Measurements from ENCODE around the gene NFE2L1.

Gene NFE2L1

GRCh38 chr17:48004983-48005382 is 43.2 kb upstream of the NFE2L1 start:
- H3K27ac ChIP-seq = no peak overlapping the region
- no peak for TF ChIP-seq CTCF (conservative IDR thresholded peaks at IDR 0.05)

GRCh38 chr17:48006936-48007709 is 41.0 kb upstream of the NFE2L1 start:
- H3K27ac ChIP-seq = no peak overlapping the region
- TF ChIP-seq CTCF (conservative IDR thresholded peaks at IDR 0.05) = no peak

GRCh38 chr17:48010193-48010592 is 38.0 kb upstream of the NFE2L1 start:
- no peak overlapping the region for H3K27ac ChIP-seq
- TF ChIP-seq CTCF (conservative IDR thresholded peaks at IDR 0.05) = no peak

- H3K27ac ChIP-seq = peak overlapping the region; percentile 36; the same call in 1 of the 2 replicates
- peak; percentile 85 for TF ChIP-seq CTCF (conservative IDR thresholded peaks at IDR 0.05)
These were observed 36.6 kb upstream of the NFE2L1 start for GRCh38 chr17:48011405-48012150.

- TF ChIP-seq CTCF (conservative IDR thresholded peaks at IDR 0.05) = no peak
- peak overlapping the region; percentile 36; the same call in 1 of the 2 replicates for H3K27ac ChIP-seq
These were observed 36.0 kb upstream of the NFE2L1 start for GRCh38 chr17:48012151-48012520.

GRCh38 chr17:48012654-48013053 is 35.5 kb upstream of the NFE2L1 start:
- no peak overlapping the region for H3K27ac ChIP-seq
- TF ChIP-seq CTCF (conservative IDR thresholded peaks at IDR 0.05) = no peak

GRCh38 chr17:48013876-48014594 is 34.1 kb upstream of the NFE2L1 start:
- TF ChIP-seq CTCF (conservative IDR thresholded peaks at IDR 0.05) = no peak
- no peak overlapping the region for H3K27ac ChIP-seq

All from VCaP (cell line).